ENCODE results near the gene SAXO1.

DNA sequence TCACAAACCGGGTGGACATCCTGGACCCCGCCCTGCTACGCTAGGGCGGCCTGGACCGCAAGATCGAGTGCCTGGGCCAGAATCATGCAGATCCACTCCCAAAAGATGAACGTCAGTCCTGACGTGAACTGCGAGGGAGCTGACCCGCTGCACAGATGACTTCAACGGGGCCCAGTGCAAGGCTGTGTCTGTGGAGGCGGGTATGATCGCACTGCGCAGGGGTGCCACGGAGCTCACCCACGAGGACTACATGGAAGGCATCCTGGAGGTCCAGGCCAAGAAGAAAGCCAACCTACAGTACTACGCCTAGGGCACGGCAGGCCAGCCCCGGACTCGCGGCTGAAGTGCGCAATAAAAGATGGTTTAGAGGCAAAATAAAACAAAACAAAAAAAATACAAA lies 5.2 kb downstream of the SAXO1 start:
- no peak for TF ChIP-seq EZH2 (IDR thresholded peaks at IDR 0.05; ENCODE audit: insufficient read depth, low read length)
- TF ChIP-seq, protein P1, sequence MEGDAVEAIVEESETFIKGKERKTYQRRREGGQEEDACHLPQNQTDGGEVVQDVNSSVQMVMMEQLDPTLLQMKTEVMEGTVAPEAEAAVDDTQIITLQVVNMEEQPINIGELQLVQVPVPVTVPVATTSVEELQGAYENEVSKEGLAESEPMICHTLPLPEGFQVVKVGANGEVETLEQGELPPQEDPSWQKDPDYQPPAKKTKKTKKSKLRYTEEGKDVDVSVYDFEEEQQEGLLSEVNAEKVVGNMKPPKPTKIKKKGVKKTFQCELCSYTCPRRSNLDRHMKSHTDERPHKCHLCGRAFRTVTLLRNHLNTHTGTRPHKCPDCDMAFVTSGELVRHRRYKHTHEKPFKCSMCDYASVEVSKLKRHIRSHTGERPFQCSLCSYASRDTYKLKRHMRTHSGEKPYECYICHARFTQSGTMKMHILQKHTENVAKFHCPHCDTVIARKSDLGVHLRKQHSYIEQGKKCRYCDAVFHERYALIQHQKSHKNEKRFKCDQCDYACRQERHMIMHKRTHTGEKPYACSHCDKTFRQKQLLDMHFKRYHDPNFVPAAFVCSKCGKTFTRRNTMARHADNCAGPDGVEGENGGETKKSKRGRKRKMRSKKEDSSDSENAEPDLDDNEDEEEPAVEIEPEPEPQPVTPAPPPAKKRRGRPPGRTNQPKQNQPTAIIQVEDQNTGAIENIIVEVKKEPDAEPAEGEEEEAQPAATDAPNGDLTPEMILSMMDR (IDR thresholded peaks at IDR 0.05; ENCODE audit: insufficient read depth, low read depth, low read length) = no peak
